Fibroblast of villous mesenchyme (primary cell): ENCODE measurements around the gene FBH1. TPM values are rescaled to one million over a fixed set of nuclear protein-coding genes. Genes with fewer than 3 reads are reported as not detected.
"Not testable (repeated sequence)": the region's sequence is repeated elsewhere in the genome, so short reads cannot be mapped to it uniquely, and the experiment has no call there.

Experiments used
- DNase-seq: peaks from one replicate; pipeline ENCODE4 v3.0.0-alpha.2; 2010; ENCODE audit warnings: low read depth
- H3K4me3 ChIP-seq: 2 replicates; pipeline ENCODE4 v1.5.1; 2011; ENCODE audit warnings: low read depth, mild to moderate bottlenecking, low read length
- total RNA-seq: library from RNA; depleted of rRNA; stranded (reverse); fragments of >200 nt; gene quantifications from 2 replicates; pipeline ENCODE4 v1.2.3, GENCODE V29; 2012
- TF ChIP-seq, protein P1 (sequence below): IDR thresholded peaks from 2 replicates; pipeline ENCODE4 v1.5.1; 2012; ENCODE audit warnings: low read depth, mild to moderate bottlenecking, low read length; ENCODE audit not compliant: insufficient read depth

The FBH1 gene
- total RNA-seq, 1 donor, result 91.5 TPM

DNA sequence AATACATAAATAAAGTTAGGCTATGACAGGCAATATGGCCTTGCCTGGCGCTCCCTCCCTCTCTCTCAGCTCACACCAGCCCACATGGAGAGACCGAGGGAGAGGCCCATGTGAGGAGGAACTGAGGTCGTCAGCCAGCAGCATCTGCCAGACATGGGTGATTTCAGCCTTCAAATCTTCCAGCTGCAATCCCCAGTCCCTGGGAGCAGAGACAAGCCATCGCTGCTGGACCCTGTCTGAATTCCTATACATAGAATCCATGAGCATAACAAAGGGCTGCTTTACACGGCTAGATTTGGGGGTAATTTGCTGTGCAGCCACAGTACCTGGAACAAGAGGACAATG, 35.9 kb upstream of the FBH1 start:
- DNase-seq, result no peak
- TF ChIP-seq, protein P1, sequence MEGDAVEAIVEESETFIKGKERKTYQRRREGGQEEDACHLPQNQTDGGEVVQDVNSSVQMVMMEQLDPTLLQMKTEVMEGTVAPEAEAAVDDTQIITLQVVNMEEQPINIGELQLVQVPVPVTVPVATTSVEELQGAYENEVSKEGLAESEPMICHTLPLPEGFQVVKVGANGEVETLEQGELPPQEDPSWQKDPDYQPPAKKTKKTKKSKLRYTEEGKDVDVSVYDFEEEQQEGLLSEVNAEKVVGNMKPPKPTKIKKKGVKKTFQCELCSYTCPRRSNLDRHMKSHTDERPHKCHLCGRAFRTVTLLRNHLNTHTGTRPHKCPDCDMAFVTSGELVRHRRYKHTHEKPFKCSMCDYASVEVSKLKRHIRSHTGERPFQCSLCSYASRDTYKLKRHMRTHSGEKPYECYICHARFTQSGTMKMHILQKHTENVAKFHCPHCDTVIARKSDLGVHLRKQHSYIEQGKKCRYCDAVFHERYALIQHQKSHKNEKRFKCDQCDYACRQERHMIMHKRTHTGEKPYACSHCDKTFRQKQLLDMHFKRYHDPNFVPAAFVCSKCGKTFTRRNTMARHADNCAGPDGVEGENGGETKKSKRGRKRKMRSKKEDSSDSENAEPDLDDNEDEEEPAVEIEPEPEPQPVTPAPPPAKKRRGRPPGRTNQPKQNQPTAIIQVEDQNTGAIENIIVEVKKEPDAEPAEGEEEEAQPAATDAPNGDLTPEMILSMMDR, result no peak
- H3K4me3 ChIP-seq, result no peak overlapping the region

- TF ChIP-seq, protein P1, result no peak
- no peak for DNase-seq
- no peak overlapping the region for H3K4me3 ChIP-seq
Measured at GRCh38 chr10:5855979-5856700, 33.9 kb upstream of the FBH1 start.

DNA sequence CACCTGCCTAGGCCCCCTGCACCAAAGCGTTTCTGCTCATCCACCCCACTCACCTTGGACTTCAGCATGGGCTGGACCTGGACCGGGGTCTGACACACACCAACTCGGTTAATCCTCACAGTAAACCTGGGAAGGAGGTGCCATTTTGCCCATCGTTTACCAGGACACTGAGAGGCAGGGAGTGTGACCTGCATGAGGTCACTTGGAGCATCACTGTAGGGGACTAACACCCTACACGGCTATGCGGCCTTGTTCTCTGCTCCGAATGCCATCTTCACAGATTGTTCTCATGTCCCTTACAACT, 33.4 kb upstream of the FBH1 start:
- H3K4me3 ChIP-seq, result no peak overlapping the region
- TF ChIP-seq, protein P1, result no peak
- no peak for DNase-seq

GRCh38 chr10:5858811-5859210, 31.2 kb upstream of the FBH1 start:
- TF ChIP-seq, protein P1, result no peak
- DNase-seq, result no peak
- no peak overlapping the region for H3K4me3 ChIP-seq

DNA sequence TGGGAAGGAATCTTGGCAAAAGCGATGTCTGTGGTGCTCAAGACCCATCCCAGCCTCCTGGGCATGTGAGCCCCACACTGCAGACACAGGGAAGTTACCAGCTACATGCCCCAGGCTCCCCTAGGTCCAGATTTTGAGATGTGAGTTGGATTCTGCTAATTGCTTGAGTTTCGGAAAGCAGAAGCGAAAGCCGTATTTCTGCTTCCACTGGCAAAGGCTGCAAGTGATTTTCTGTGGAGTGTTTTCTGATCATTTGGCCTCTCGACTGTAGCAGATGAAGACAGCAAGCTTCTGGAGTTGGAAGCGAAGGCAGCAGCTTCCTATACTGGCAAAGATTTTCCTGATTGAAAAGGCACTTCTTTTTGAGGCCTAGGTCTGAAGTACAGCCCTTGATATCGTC, 30.0 kb upstream of the FBH1 start:
- no peak for DNase-seq
- no peak overlapping the region for H3K4me3 ChIP-seq
- TF ChIP-seq, protein P1, result no peak

DNA sequence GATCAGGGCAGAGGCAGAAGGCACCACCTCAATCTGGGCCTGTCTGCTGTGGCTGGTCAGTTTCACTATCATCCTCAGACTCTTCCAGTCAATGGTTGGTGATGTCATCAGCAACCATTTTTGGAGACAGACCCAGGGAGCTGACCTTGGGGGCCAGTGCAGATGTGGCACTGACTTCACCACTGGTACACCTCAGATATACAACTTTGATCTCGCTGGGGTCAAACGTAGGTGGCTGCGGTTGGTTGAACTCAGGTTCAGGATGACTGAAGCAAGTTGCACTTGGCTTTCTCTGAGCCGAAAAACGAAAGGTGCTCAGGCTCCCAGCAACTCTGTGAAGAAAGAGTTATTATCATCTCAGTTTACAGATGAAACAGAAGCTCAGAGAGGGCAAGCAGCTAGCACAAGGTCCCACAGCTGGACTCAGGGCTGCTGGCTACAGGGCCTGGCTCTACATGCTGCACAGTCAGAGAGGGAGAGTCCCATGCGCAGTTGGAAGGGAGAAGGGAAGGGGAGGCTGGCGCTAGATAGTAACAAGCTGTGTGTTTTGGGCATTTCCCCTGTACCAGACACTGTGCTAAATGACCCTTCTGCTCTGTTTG, 27.6 kb upstream of the FBH1 start:
- TF ChIP-seq, protein P1, result no peak
- DNase-seq, result no peak
- H3K4me3 ChIP-seq, result no peak overlapping the region

DNA sequence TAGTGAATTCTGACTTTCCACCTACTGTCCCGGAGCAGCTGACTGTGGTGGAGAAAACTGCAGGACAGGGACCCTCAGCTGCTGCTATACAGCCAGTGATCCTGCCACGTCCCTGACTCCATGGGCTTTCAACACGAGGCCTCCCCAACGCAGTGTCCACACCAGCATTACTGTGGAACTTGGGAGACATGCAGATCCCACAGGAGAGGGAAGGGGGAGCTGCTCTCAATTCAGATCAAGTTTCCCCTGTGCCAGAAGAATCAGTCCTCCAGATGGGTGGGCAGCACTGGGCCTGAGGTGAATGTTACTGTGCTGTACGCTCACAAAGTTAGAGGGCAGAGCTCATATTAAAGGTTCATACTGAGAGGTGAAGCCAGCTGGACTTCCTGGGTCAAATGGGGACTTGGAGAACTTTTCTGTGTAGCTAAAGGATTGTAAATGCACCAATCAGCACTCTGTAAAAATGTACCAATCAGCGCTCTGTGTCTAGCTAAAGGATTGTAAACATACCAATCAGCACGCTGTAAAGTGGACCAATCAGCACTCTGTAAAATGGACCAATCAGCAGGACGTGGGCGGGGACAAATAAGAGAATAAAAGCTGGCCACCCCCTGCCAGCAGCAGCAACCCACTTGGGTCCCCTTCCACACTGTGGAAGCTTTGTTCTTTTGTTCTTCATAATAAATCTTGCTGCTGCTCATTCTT, 26.9 kb upstream of the FBH1 start:
- H3K4me3 ChIP-seq, DNase-seq: not testable (repeated sequence)

DNA sequence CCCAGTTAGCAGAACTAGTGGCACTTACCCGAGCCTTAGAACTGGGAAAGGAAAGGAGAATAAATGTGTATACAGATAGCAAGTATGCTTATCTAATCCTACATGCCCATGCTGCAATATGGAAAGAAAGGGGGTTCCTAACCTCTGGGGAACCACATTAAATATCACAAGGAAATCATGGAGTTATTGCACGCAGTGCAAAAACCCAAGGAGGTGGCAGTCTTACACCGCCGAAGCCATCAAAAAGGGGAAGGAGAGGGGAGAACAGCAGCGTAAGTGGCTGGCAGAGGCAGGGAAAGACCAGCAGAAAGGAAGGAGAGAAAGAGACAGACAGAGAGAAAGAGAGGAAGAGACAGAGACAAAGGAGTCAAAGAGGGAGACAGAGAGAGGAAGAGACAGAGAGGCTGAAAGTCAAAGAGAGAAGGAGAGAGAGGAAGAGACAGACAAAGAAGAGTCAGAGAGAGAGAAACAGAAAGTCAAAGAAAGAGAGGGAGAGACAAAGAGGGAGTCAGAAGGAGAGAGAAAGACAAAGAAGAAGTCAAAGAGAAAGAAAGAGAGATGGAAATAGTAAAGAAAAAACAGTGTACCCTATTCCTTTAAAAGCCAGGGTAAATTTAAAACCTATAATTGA, 23.5 kb upstream of the FBH1 start:
- DNase-seq, H3K4me3 ChIP-seq: not testable (repeated sequence)

DNA sequence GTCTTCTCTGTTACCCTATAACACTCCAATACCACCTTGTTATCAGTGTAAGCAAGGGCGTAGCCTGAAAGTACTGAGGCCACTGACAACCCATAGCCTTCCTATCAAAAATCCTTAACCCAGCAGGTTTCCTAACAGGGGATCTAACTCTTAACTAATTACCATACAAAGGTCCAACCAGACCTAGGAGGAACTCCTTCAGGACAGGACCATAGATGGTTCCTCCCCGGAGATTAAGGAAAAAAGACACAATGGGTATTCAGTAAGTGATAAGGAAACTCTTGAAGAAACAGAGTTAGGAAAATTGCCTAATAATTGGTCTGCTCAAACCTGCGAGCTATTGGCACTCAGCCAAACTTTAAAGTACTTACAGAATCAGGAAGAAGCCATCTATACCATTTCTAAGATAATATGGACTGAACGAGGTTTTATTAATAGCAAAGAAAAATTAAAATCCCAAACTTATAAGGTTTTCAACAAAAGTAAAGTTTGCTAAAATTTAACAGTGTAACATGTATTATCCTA, 22.9 kb upstream of the FBH1 start:
- not testable (repeated sequence) for DNase-seq, H3K4me3 ChIP-seq

DNA sequence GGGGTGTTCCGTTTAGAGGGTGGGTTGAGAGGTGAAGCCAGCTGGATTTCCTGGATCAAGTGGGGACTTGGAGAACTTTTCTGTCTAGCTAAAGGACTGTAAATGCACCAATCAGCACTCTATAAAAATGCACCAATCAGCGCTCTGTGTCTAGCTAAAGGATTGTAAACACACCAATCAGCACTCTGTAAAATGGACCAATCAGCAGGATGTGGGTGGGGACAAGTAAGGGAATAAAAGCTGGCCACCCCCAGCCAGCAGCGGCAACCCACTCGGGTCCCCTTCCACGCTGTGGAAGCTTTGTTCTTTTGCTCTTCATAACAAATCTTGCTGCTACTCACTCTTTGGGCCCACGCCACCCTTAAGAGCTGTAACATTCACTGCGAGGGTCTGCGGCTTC, 21.7 kb upstream of the FBH1 start:
- not testable (repeated sequence) for H3K4me3 ChIP-seq, DNase-seq
